GM18870 (cell line): ENCODE data around the gene COL6A2.
"Not testable (repeated sequence)": the region's sequence is repeated elsewhere in the genome, so short reads cannot be mapped to it uniquely, and the experiment has no call there.

ENCODE experiments used
- ATAC-seq: cut with Tn5 transposase; IDR thresholded peaks from one replicate; pipeline ENCODE4 v1.9.1; 2021; ENCODE audit warnings: moderate library complexity; ENCODE audit not compliant: unreplicated experiment

Gene COL6A2

GRCh38 chr21:46060596-46061061 lies 37.3 kb upstream of the COL6A2 start:
- no peak for ATAC-seq

DNA sequence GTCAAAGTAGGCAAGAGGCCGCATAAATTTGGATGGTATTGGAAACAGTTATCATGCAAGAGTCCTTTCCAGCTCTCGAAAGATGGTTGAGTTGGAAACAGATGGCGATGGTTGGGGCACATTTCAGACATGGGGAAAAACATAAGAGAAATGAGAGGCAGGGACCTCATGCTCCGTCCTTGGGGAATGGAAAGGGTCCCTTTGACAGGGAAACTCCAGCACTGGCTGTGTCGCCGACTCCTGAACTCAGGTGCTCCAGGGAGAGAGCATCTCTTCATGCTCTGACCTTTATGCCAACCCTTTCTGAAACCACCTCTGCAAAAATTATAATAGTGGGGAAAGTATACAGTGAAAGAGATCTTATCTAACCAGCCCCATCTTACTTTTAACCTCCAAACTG lies 36.8 kb upstream of the COL6A2 start:
- ATAC-seq: no peak

DNA sequence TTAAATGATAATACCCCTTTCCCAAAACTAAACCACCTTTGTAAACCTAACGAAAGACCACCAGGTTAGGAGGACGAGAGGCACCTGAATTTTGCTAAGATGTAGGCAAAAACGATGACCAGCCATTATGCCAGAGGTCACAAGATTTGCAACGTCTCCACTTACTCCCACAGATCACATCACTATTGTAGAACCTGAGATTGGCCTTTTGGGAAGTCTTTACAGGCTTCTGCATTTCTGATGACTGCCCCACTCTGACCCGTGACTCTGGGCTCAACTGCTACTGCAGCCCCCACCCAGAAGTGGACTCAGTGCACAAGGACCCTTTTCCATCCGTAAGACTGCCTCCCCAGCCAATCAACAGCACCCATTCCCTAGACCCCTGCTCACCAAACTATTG lies 36.4 kb upstream of the COL6A2 start:
- no peak for ATAC-seq

GRCh38 chr21:46061950-46062349 lies 36.0 kb upstream of the COL6A2 start:
- no peak for ATAC-seq

DNA sequence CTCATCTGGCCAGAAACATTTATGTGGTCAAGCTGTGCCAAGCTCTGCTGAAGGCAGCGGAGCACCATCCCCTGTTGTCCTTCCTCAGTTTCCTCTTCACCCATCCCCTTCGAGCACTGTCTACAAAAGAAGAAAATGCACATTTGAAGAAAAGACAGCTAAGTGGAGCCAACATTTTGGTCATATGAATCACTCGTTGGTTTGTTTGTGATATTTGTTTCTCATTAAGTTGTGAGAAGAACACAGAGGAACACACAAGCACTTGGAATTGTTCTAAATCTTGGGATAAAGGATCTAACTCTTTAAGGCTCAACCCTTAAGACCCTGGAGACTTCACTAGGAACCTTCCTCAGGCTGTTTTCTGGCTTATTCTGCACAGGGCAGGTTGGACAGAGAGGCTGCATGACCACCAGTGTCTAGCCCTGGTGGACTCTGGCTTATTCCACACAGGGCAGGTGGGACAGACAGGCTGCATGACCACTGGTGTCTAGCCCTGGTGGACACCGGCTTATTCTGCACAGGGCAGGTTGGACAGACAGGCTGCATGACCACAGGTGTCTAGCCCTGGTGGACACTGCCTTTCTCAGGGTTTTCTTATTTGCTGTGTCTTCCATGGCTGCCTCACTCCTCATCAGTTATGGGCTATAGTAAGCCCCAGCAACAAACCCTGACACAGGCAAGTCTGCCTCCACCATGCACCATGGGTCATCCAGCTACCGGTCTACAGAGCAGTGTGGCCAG lies 35.3 kb upstream of the COL6A2 start:
- no peak for ATAC-seq

- ATAC-seq: no peak
Measured at GRCh38 chr21:46063227-46063626, 34.7 kb upstream of the COL6A2 start.

DNA sequence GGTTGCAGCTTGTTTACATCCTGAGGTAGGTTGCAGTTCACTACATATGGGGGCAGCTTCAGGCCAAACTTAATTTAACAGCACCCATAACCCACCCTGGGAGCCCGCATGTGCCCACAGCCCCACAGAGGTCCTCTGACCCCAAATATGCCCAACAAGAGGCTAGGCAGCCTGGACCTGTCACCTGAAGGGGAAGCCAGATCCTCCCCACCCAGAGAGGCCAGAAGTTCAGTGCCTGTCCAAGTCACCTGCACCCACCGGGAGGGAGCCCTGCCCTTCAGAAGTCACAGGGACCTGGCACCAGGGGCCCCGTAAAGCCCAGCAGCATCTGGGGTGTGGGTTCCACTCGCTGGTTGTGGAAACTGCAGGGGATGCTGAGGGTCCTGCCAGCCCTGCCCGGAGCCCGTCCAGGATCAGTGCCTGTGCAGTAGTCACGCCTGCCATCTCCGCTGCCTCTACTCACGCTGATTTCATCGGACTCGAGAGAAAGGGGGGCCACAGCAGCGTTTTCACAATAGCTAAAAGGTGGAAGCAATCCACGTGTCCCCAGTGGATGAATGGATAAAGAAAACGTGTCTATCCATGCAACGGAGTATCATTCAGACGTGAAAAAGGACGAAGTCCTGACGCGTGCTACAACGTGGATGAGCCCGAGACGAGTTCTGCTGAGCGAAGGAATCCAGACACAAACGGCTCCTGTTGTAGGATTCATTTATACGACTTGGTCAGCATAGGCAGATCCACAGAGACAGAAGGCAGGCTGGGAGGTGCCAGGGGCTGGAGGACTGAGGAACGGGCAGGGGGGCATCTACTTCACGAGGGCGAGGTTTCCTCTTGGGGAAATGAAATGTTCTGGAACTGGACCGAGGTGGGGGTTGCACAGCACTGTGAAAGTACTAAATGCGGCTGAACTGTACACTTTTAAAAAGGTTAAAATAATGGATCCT lies 33.9 kb upstream of the COL6A2 start:
- ATAC-seq: no peak

GRCh38 chr21:46064870-46065214 lies 33.1 kb upstream of the COL6A2 start:
- ATAC-seq: no peak

DNA sequence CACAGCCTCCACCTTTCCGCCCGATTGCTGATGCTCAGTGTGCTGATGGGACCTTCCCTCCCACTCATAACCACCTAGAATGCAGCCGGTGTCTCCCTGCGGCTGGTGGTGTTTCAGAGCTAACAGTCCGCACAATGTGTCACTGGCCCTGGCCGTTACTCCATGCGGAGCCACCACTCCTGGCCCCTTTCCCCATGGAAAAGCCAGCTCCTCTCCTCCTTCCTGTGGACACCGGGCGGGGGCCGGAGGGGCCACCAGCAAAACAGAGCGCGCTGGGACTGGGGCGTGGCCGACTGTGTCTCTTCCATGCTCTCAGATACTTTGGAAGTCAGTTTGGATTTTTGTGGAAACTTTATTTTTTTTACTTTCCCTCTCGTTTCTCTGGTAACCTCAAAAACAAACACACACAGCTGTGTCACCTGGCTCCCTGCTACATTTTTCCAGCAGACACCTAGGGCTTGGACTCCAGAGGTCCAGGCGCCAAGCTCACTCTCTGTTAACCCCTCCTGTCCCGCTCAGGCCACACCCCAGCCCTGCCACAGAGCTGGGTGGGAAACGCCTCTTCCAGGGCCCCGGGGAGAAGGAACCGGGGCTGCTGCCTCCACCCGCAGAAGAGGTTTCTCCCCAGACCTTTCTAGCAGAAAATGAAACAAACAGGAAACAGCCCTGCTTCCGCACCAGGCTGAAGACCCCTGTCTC lies 32.5 kb upstream of the COL6A2 start:
- no peak for ATAC-seq

- no peak for ATAC-seq
Measured at GRCh38 chr21:46065914-46066551, 31.9 kb upstream of the COL6A2 start.

GRCh38 chr21:46066591-46067331 lies 31.2 kb upstream of the COL6A2 start:
- no peak for ATAC-seq

- ATAC-seq: no peak
Measured at GRCh38 chr21:46067505-46068201, 30.3 kb upstream of the COL6A2 start.

DNA sequence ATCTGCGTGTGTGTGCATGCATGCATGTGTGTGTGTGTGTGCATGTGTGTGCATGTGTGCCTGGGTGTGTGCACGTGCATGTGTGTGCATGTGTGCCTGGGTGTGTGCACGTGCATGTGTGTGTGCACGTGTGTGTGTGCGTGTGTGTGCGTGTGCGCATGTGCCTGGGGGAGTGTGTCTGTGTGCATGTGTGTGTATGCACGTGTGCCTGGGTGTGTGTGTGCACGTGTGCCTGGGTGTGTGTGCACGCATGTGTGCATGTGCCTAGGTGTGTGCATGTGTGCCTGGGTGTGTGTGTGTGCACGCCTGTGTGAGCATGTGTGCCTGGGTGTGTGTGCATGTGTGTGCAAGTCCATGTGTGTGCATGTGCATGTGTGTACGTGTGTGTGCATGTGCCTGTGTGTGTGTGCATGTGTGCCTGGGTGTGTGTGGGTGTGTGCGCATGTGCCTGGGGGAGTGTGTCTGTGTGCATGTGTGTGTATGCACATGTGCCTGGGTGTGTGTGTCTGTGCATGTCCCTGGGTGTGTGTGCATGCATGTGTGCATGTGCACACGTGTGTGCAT lies 29.3 kb upstream of the COL6A2 start:
- no peak for ATAC-seq

GRCh38 chr21:46069166-46069565 lies 28.7 kb upstream of the COL6A2 start:
- ATAC-seq: no peak

DNA sequence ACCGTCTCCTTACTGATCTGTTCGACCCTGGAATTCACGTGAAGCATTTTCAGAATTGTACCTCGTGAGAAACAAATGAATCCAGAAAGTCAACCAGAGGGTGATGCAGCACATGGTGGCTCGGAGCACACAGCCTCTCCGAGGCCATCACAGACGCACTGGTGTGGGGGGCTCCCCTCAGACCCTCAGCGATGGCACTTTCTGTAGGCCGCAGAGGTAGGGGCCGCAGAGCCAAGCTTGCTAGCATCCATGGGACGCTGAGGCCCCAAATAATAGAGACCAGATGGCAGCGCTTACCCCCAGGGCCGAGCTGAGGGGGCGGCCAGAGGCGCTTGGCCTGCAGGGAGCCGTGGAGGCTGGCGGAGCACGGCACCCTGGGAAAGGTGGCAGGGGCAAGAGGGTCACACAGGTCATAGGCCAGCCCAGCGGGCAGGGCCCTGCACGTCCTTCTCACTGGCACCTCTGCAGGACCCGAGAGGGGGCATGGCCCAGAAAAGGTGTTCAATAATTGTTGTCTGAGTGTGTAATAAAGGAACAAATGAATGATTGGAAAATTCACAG lies 28.1 kb upstream of the COL6A2 start:
- no peak for ATAC-seq

DNA sequence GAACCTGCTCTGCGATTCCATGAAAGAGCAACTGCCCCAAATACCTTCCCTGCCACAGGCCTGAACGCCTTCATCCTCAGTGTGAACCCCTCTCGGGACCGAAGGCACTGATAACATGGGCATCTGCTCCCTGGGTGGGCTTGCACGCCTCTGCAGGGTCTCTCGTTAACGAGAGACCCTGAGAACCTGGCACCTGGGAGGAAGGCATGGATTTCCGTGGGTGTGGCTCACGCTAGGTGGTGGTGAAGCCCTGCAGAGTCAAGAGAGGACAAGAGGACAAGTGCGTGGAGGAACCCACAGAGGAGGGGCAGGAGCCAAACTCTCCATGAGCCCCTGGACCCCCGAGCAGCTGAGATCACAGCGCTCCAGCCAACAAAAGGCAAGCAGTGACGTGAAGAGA lies 26.8 kb upstream of the COL6A2 start:
- no peak for ATAC-seq

GRCh38 chr21:46076724-46077123 lies 21.2 kb upstream of the COL6A2 start:
- not testable (repeated sequence) for ATAC-seq

DNA sequence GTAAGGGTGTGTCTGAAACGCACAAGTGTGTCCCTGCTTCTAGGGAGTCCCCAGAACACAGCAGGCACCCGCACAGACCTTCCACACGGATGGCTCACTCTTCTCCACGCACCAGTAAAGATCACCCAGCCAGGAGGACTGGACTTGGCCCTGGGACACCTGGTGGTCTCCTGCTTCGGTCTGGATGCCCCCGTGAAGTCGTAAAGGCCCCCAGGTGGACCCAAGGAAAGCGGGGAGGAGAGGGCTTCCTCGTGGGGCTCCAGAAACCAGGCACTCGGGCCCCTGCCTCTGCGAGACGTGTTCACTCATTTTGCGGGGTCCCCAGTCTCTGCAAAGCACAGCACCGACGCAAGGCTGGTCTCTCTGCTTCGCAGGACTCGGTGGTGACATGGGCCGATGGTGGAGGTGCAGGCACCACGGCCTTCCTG lies 20.2 kb upstream of the COL6A2 start:
- no peak for ATAC-seq
